IgD-negative memory B cell (primary cell): ENCODE results near the gene PIGU. TPM values are rescaled to one million over a fixed set of nuclear protein-coding genes. Genes with fewer than 3 reads are reported as not detected.
"Not testable (repeated sequence)": the region's sequence is repeated elsewhere in the genome, so short reads cannot be mapped to it uniquely, and the experiment has no call there.

ENCODE experiments used
- H3K27ac Mint-ChIP-seq, 3 donors: one replicate each; pipeline ENCODE4 v1.8.0; 2020 to 2022; ENCODE audit warnings: mild to moderate bottlenecking in 3 of 3, mixed read lengths in 3 of 3, moderate library complexity in 1 of 3
- H3K27me3 Mint-ChIP-seq: one replicate; pipeline ENCODE4 v1.8.0; 2021; ENCODE audit warnings: mixed read lengths
- H3K36me3 Mint-ChIP-seq: one replicate; pipeline ENCODE4 v1.8.0; 2020; ENCODE audit warnings: mild to moderate bottlenecking, mixed read lengths
- H3K4me1 Mint-ChIP-seq, 3 donors: one replicate each; pipeline ENCODE4 v1.8.0; 2020 to 2022; ENCODE audit warnings: mixed read lengths in 3 of 3, mild to moderate bottlenecking in 1 of 3
- H3K4me3 Mint-ChIP-seq, 4 donors: one replicate each; pipeline ENCODE4 v1.8.0; 2020 to 2022; ENCODE audit warnings: mild to moderate bottlenecking in 4 of 4, mixed read lengths in 4 of 4, moderate library complexity in 3 of 4
- H3K9me3 Mint-ChIP-seq, 3 donors: one replicate each; pipeline ENCODE4 v1.8.0; 2020 to 2021; ENCODE audit warnings: mixed read lengths in 3 of 3, mild to moderate bottlenecking in 1 of 3
- polyA plus RNA-seq: library from polyadenylated mRNA; unstranded; fragments of 300-500 nt; fragmentation: Illumina TruSeq; gene quantifications from one replicate; pipeline ENCODE4 v1.2.3, GENCODE V29; 2021

PIGU gene
- polyA plus RNA-seq = 19.8 TPM

GRCh38 chr20:34676642-34677373, at the start of gene PIGU:
Gene PIGU (minus strand): TSS chr20:34677092. CDS start chr20:34677085, 7 bp downstream.
- no peaks in the 10 kb centered on the region for H3K36me3 Mint-ChIP-seq
- peak within 1 kb of the TSS; percentile 94 to 100 (median 98) for H3K4me3 Mint-ChIP-seq
- no peaks in the 10 kb centered on the region for H3K27me3 Mint-ChIP-seq
- peaks cover 10 to 18% (median 11%) of the 10 kb centered on the region in 3 donors for H3K4me1 Mint-ChIP-seq
- peak within 1 kb of the TSS; percentile 85 to 97 (median 89) for H3K27ac Mint-ChIP-seq
- H3K9me3 Mint-ChIP-seq = no peaks in the 10 kb centered on the region

GRCh38 chr20:34724172-34724571, 47.3 kb upstream of the PIGU start:
- Mint-ChIP-seq H3K9me3 (no peaks in the 10 kb centered on the region), H3K27ac (peak overlapping the region in 1 of 3 donors; percentile 61), H3K36me3 (peaks cover 9% of the 10 kb centered on the region)

GRCh38 chr20:34722560-34722959, 45.7 kb upstream of the PIGU start:
- not testable (repeated sequence) for H3K27ac Mint-ChIP-seq, H3K36me3 Mint-ChIP-seq, H3K4me3 Mint-ChIP-seq, H3K9me3 Mint-ChIP-seq, H3K27me3 Mint-ChIP-seq
- H3K4me1 Mint-ChIP-seq = peaks cover 24 to 31% (median 27%) of the 10 kb centered on the region in 3 donors

More at GRCh38 chr20:34724172-34724571, 47.3 kb upstream of the PIGU start:
- no peak overlapping the region for H3K4me3 Mint-ChIP-seq
- no peaks in the 10 kb centered on the region for H3K27me3 Mint-ChIP-seq
- peaks cover 17 to 23% (median 17%) of the 10 kb centered on the region in 3 donors for H3K4me1 Mint-ChIP-seq

GRCh38 chr20:34720266-34720665, 43.4 kb upstream of the PIGU start:
- peaks cover 24 to 31% (median 27%) of the 10 kb centered on the region in 3 donors for H3K4me1 Mint-ChIP-seq
- peak overlapping the region in 1 of 3 donors; percentile 84 for H3K27ac Mint-ChIP-seq
- H3K4me3 Mint-ChIP-seq = peak overlapping the region in 1 of 4 donors; percentile 85
- no peaks in the 10 kb centered on the region for H3K9me3 Mint-ChIP-seq
- peaks cover 5% of the 10 kb centered on the region for H3K36me3 Mint-ChIP-seq
- H3K27me3 Mint-ChIP-seq = no peaks in the 10 kb centered on the region

GRCh38 chr20:34719242-34720017, 42.5 kb upstream of the PIGU start:
- Mint-ChIP-seq H3K4me3 (peak overlapping the region; percentile 16 to 86 (median 48)), H3K4me1 (peaks cover 24 to 31% (median 27%) of the 10 kb centered on the region in 3 donors), H3K27ac (peak overlapping the region in 1 of 3 donors; percentile 56)
- H3K27me3 Mint-ChIP-seq, H3K36me3 Mint-ChIP-seq, H3K9me3 Mint-ChIP-seq: not testable (repeated sequence)

- Mint-ChIP-seq H3K9me3 (no peaks in the 10 kb centered on the region), H3K36me3 (peaks cover 3% of the 10 kb centered on the region), H3K4me1 (peaks cover 25 to 32% (median 30%) of the 10 kb centered on the region in 3 donors), H3K4me3 (peak overlapping the region in 1 of 4 donors; percentile 14), H3K27ac (no peak overlapping the region), H3K27me3 (no peaks in the 10 kb centered on the region)
These were observed 40.6 kb upstream of the PIGU start for GRCh38 chr20:34717230-34718095.

GRCh38 chr20:34716921-34717229, 40.0 kb upstream of the PIGU start:
- H3K36me3 Mint-ChIP-seq = peaks cover 3% of the 10 kb centered on the region
- H3K27me3 Mint-ChIP-seq = no peaks in the 10 kb centered on the region

GRCh38 chr20:34715384-34715783, 38.5 kb upstream of the PIGU start:
- H3K4me1 Mint-ChIP-seq = peaks cover 19 to 25% (median 23%) of the 10 kb centered on the region in 3 donors
- H3K9me3 Mint-ChIP-seq = no peaks in the 10 kb centered on the region

More at GRCh38 chr20:34716921-34717229, 40.0 kb upstream of the PIGU start:
- Mint-ChIP-seq H3K4me3 (no peak overlapping the region), H3K27ac (no peak overlapping the region), H3K9me3 (no peaks in the 10 kb centered on the region), H3K4me1 (peaks cover 26 to 34% (median 30%) of the 10 kb centered on the region in 3 donors)

GRCh38 chr20:34713944-34714515, 37.1 kb upstream of the PIGU start:
- H3K27me3 Mint-ChIP-seq, H3K36me3 Mint-ChIP-seq, H3K9me3 Mint-ChIP-seq, H3K4me3 Mint-ChIP-seq: not testable (repeated sequence)
- Mint-ChIP-seq H3K4me1 (peaks cover 9 to 17% (median 10%) of the 10 kb centered on the region in 3 donors), H3K27ac (peak overlapping the region in 2 of 3 donors; percentile 31 to 49)

More at GRCh38 chr20:34715384-34715783, 38.5 kb upstream of the PIGU start:
- Mint-ChIP-seq H3K27ac (no peak overlapping the region), H3K4me3 (no peak overlapping the region), H3K36me3 (peaks cover 3% of the 10 kb centered on the region), H3K27me3 (no peaks in the 10 kb centered on the region)

- Mint-ChIP-seq H3K4me1 (peaks cover 7 to 14% (median 7%) of the 10 kb centered on the region in 3 donors), H3K4me3 (peak overlapping the region in 1 of 4 donors; percentile 91), H3K27me3 (peaks cover 1% of the 10 kb centered on the region), H3K27ac (peak overlapping the region in 2 of 3 donors; percentile 71 to 97), H3K36me3 (peaks cover 2% of the 10 kb centered on the region), H3K9me3 (no peaks in the 10 kb centered on the region)
These were observed 36.5 kb upstream of the PIGU start for GRCh38 chr20:34713194-34713943.

GRCh38 chr20:34712525-34713192, 35.8 kb upstream of the PIGU start:
- peak overlapping the region in 2 of 3 donors; percentile 71 to 97 for H3K27ac Mint-ChIP-seq

GRCh38 chr20:34711813-34712430, 35.0 kb upstream of the PIGU start:
- H3K27me3 Mint-ChIP-seq = peaks cover 1% of the 10 kb centered on the region
- H3K27ac Mint-ChIP-seq = peak overlapping the region in 1 of 3 donors; percentile 97
- peaks cover 2% of the 10 kb centered on the region for H3K36me3 Mint-ChIP-seq
- no peaks in the 10 kb centered on the region for H3K9me3 Mint-ChIP-seq
- peaks cover 9 to 12% (median 10%) of the 10 kb centered on the region in 3 donors for H3K4me1 Mint-ChIP-seq
- H3K4me3 Mint-ChIP-seq = peak overlapping the region in 3 of 4 donors; percentile 9 to 91 (median 38)

More at GRCh38 chr20:34712525-34713192, 35.8 kb upstream of the PIGU start:
- H3K4me1 Mint-ChIP-seq = peaks cover 9 to 13% (median 10%) of the 10 kb centered on the region in 3 donors
- peak overlapping the region in 2 of 4 donors; percentile 25 to 91 for H3K4me3 Mint-ChIP-seq
- peaks cover 2% of the 10 kb centered on the region for H3K36me3 Mint-ChIP-seq
- no peaks in the 10 kb centered on the region for H3K9me3 Mint-ChIP-seq
- H3K27me3 Mint-ChIP-seq = peaks cover 1% of the 10 kb centered on the region
